LNCAP (cell line): ENCODE results near the gene CYTH1.

Experiments used
- CTCF ChIP-seq: fragments of 450-650 bp; IDR thresholded peaks from 2 replicates; pipeline ENCODE4 v1.5.1; 2017; ENCODE audit warnings: mild to moderate bottlenecking

Gene CYTH1

GRCh38 chr17:78784352-78784751 lies 2.3 kb upstream of the CYTH1 start:
- no peak for TF ChIP-seq CTCF

GRCh38 chr17:78783711-78784324 lies 1.7 kb upstream of the CYTH1 start:
- no peak for TF ChIP-seq CTCF

GRCh38 chr17:78781104-78781892 lies 775 bp downstream of the CYTH1 start:
- TF ChIP-seq CTCF = no peak

GRCh38 chr17:78780335-78780734 lies 1.7 kb downstream of the CYTH1 start:
- no peak for TF ChIP-seq CTCF

- no peak for TF ChIP-seq CTCF
These were observed 2.2 kb downstream of the CYTH1 start for GRCh38 chr17:78779850-78780249.

- TF ChIP-seq CTCF = no peak
These were observed 4.2 kb downstream of the CYTH1 start for GRCh38 chr17:78777881-78778280.

GRCh38 chr17:78774956-78775571 lies 7.0 kb downstream of the CYTH1 start:
- no peak for TF ChIP-seq CTCF
